Left ventricle myocardium inferior (tissue), 1 donor: ENCODE measurements around the gene MBD3. TPM values are rescaled to one million over a fixed set of nuclear protein-coding genes. Genes with fewer than 3 reads are reported as not detected.

Experiments used
- DNase-seq: peaks from one replicate; pipeline ENCODE4 v3.0.0-alpha.2; 2020
- H3K27ac ChIP-seq: fragments of 200-600 bp; replicated peaks from 2 replicates; pipeline ENCODE4 v1.8.0; 2021
- H3K27me3 ChIP-seq: fragments of 200-600 bp; 2 replicates; pipeline ENCODE4 v1.8.0; 2021; ENCODE audit warnings: low read depth
- H3K36me3 ChIP-seq: fragments of 200-600 bp; 2 replicates; pipeline ENCODE4 v1.8.0; 2021
- H3K4me1 ChIP-seq: fragments of 200-600 bp; 2 replicates; pipeline ENCODE4 v1.8.0; 2021
- H3K4me3 ChIP-seq: fragments of 200-600 bp; 2 replicates; pipeline ENCODE4 v1.8.0; 2021; ENCODE audit warnings: mild to moderate bottlenecking, moderate library complexity
- H3K9me3 ChIP-seq: fragments of 200-600 bp; replicated peaks from 2 replicates; pipeline ENCODE4 v1.8.0; 2021
- intact Hi-C: fragments of 100-400 bp; cut with micrococcal nuclease; formaldehyde crosslinking; loops from one replicate; pipeline ENCODE4 v1.11.0; 2022
- total RNA-seq: library from RNA; stranded (reverse); fragmentation: NEBNext Ultra II Directional; extraction: Animal tissue kit (Norgen Biotek cat#: 25700); gene quantifications from one replicate; pipeline ENCODE4 v1.2.1, GENCODE V29; 2021
- TF ChIP-seq, protein P1 (sequence below): fragments of 200-600 bp; IDR thresholded peaks from 2 replicates; pipeline ENCODE4 v1.8.0; 2021; ENCODE audit warnings: antibody characterized with exemption, mild to moderate bottlenecking, borderline replicate concordance
- donor health status: DM: no; HTN: yes; CAD: no; lungs with severe emphysema.

The MBD3 gene
- total RNA-seq, 1 donor from 2014 or later, result 48.6 TPM

DNA sequence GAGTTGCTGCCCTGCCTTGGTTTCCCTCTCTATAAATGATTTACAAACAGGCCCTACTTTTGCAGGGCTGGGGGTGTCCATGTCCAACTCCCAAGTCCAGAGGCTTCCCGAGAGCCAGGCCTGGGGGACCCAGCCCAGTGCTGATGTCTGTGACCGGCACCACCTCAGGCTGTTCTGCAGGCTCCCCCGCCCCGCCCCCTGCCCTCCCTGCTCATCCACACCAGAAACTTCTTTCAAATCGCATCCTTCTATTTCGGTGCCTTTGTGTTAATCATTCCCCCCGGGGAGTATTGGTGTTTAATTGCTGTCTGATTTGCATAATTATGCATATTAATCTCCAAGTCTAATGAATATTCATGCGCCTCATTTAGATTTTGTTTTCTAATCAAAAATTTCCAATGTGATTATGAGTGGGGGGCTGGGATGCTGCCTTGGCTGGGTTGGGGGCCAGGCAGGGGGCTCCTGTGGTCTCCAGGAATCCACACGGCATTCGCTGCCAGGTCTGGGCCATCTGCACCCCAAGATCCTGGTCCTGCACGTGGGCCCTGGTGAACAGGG, 40.7 kb upstream of the MBD3 start:
- intact Hi-C loops, result no loop called here
- H3K27ac ChIP-seq, result no peak overlapping the region
- DNase-seq, result no peak
- no peaks in the 10 kb centered on the region for H3K4me1 ChIP-seq
- H3K9me3 ChIP-seq, result peaks cover 5% of the 10 kb centered on the region
- TF ChIP-seq, protein P1, sequence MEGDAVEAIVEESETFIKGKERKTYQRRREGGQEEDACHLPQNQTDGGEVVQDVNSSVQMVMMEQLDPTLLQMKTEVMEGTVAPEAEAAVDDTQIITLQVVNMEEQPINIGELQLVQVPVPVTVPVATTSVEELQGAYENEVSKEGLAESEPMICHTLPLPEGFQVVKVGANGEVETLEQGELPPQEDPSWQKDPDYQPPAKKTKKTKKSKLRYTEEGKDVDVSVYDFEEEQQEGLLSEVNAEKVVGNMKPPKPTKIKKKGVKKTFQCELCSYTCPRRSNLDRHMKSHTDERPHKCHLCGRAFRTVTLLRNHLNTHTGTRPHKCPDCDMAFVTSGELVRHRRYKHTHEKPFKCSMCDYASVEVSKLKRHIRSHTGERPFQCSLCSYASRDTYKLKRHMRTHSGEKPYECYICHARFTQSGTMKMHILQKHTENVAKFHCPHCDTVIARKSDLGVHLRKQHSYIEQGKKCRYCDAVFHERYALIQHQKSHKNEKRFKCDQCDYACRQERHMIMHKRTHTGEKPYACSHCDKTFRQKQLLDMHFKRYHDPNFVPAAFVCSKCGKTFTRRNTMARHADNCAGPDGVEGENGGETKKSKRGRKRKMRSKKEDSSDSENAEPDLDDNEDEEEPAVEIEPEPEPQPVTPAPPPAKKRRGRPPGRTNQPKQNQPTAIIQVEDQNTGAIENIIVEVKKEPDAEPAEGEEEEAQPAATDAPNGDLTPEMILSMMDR, result no peak
- no peaks in the 10 kb centered on the region for H3K27me3 ChIP-seq
- H3K36me3 ChIP-seq, result peaks cover 19% of the 10 kb centered on the region
- H3K4me3 ChIP-seq, result no peak overlapping the region

DNA sequence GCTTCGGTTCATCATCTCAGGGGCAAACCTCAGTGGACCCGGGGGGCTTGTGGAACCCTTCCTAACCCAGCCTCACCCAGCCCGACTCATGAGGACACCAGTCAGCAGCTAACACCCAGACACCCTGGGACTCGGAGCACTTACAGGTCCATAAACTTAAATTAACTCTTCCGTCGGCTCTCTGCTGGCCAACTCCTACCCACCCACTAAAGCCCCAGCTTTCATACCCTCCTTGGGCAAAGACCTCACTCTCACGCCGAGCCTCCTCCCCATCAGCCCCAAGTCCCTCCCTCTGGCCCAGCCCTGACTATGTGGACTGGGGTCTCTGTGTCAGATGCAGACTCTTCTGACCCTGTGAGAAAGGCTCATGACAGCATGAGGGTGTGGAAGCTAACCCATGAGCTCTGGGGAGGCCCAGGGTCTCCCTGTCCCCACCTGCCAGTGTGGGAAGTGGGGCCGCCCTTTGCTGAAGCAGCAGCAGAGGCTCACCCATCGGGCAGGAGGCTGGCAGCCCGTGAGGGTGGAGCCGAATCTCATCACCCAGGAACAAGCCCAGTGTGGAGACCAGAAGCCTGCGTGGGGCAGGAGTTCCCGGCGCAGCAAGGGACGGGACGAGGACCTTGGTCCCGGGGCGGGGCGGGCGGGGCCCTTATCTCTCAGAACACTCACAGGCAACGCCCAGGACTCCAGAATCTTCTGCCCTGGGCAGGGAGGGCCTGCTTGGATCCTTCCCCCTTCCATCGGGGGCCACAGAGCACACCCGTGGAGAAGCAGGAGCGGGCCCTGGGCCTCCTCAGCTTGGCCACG, 40.0 kb upstream of the MBD3 start:
- Histone ChIP-seq H3K27me3 (no peaks in the 10 kb centered on the region), H3K27ac (no peak overlapping the region), H3K4me1 (no peaks in the 10 kb centered on the region), H3K9me3 (peaks cover 5% of the 10 kb centered on the region), H3K4me3 (no peak overlapping the region), H3K36me3 (peaks cover 16% of the 10 kb centered on the region)
- intact Hi-C loops, result no loop called here
- no peak for DNase-seq
- TF ChIP-seq, protein P1, result no peak

DNA sequence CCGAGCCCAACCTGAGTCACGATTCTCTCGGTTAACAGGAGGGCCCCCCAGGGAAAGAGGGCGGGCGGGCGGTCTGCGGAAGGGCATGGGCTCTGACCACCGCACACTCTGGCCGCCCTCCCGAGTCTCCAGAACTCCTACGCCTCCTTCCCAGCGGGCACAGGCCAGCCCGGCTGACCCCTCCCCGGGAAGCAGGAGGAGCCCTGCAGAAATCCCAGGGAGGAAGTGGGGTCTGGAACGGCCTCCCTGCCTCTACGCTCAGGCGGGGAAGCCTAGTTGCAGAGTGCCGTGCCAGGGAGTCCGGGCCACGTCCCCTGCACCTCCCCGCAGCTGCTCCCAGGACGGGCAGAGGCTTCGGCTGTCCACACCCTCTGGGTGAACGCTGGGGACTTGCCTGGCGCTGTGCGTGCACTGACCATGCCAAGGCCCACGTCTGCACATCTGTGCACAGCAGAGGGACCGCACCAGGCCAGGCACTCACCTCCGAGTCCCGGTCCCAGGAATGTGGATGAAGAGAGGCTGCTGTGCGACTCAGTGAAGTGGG, 39.0 kb upstream of the MBD3 start:
- Histone ChIP-seq H3K4me1 (no peaks in the 10 kb centered on the region), H3K27me3 (no peaks in the 10 kb centered on the region), H3K27ac (no peak overlapping the region), H3K4me3 (no peak overlapping the region), H3K36me3 (peaks cover 16% of the 10 kb centered on the region), H3K9me3 (peaks cover 5% of the 10 kb centered on the region)
- intact Hi-C loops, result no loop called here
- DNase-seq, result no peak
- TF ChIP-seq, protein P1, result no peak

DNA sequence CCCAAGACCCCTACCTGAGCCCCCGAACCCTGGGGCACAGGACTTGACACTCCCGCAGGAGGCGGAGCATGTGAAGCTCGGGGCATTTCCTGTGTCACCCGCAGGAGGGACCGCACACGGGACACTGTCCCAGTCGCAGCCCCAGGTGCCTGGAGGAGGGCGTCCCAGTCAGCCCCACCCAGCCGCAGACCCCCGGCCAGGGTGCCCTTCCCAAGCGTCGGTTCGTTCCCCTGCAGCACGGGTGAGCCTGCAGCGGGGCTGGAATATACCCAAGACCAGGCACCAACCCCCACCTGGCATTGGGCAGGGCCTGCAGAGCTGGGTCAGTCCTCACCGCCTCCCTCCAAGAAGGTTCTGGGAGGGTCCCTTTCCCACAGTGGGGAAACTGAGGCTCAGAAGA, 38.1 kb upstream of the MBD3 start:
- TF ChIP-seq, protein P1, result no peak
- H3K27ac ChIP-seq, result no peak overlapping the region

DNA sequence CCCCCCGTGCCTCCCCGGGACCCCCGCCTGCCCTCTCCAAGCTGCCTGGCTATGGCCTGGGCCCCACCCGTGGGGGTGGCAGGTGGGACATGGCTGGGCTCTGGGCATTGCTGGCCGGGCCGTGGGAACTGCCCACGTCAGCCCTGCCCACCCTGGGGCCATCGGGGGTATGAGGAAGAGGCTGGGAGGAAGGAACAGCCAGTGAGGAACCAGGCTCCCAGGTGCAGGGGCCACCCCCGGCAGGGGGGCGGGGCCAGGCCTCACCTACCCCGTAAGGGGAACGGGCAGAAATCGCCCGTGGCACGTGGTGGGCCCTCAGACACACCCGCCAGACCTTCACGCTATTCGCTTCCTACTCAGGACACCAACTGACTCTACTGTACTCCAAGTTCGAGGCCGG, 37.3 kb upstream of the MBD3 start:
- H3K9me3 ChIP-seq, result peaks cover 4% of the 10 kb centered on the region
- no peaks in the 10 kb centered on the region for H3K4me1 ChIP-seq
- peaks cover 25% of the 10 kb centered on the region for H3K36me3 ChIP-seq
- no peak overlapping the region for H3K4me3 ChIP-seq
- intact Hi-C loops, result no loop called here
- H3K27me3 ChIP-seq, result no peaks in the 10 kb centered on the region
- DNase-seq, result no peak
- TF ChIP-seq, protein P1, result no peak
- no peak overlapping the region for H3K27ac ChIP-seq

More for the DNA sequence above, 38.1 kb upstream of the MBD3 start:
- no peak for DNase-seq
- peaks cover 5% of the 10 kb centered on the region for H3K9me3 ChIP-seq
- no peaks in the 10 kb centered on the region for H3K27me3 ChIP-seq
- peaks cover 20% of the 10 kb centered on the region for H3K36me3 ChIP-seq
- H3K4me1 ChIP-seq, result no peaks in the 10 kb centered on the region
- intact Hi-C loops, result no loop called here
- no peak overlapping the region for H3K4me3 ChIP-seq
